DOHH2 (cell line): ENCODE measurements around the gene HYAL2.

Experiments used
- H3F3A ChIP-seq: fragments of 200-600 bp; sonication (generic), shearing (Covaris generic); 2 replicates; pipeline ENCODE4 v1.6.0; 2016; ENCODE audit warnings: antibody characterized with exemption, mild to moderate bottlenecking; ENCODE audit not compliant: control insufficient read depth, insufficient read depth
- H3K27ac ChIP-seq: fragments of 200-600 bp; sonication (generic); 2 replicates; pipeline ENCODE4 v1.5.1; 2014; ENCODE audit warnings: low read depth, mild to moderate bottlenecking, low read length, moderate library complexity
- H3K27me3 ChIP-seq: fragments of 200-600 bp; sonication (generic); 2 replicates; pipeline ENCODE4 v1.6.1; 2014; ENCODE audit warnings: mild to moderate bottlenecking, low read length, mixed read lengths; ENCODE audit not compliant: control insufficient read depth
- H3K36me3 ChIP-seq: fragments of 200-600 bp; sonication (generic); 2 replicates; pipeline ENCODE4 v1.6.1; 2014; ENCODE audit warnings: mild to moderate bottlenecking, low read length, moderate library complexity, mixed read lengths; ENCODE audit not compliant: control insufficient read depth
- H3K4me1 ChIP-seq: fragments of 200-600 bp; sonication (generic); 2 replicates; pipeline ENCODE4 v1.6.1; 2014; ENCODE audit warnings: mild to moderate bottlenecking, low read length, mixed read lengths; ENCODE audit not compliant: control insufficient read depth
- H3K4me2 ChIP-seq: fragments of 200-600 bp; sonication (generic); 2 replicates; pipeline ENCODE4 v1.6.0; 2014; ENCODE audit warnings: mild to moderate bottlenecking, low read length, moderate library complexity
- H3K4me3 ChIP-seq: fragments of 200-600 bp; sonication (generic); 2 replicates; pipeline ENCODE4 v1.5.1; 2014; ENCODE audit warnings: mild to moderate bottlenecking, low read length, mixed read lengths
- H3K79me2 ChIP-seq: fragments of 200-600 bp; sonication (generic); 2 replicates; pipeline ENCODE4 v1.6.1; 2014; ENCODE audit warnings: mild to moderate bottlenecking, low read length, mixed read lengths; ENCODE audit not compliant: control insufficient read depth
- H3K9me2 ChIP-seq: fragments of 200-600 bp; sonication (generic); replicated peaks from 2 replicates; pipeline ENCODE4 v1.6.1; 2014; ENCODE audit warnings: mild to moderate bottlenecking, low read length, mixed read lengths; ENCODE audit not compliant: control insufficient read depth
- H3K9me3 ChIP-seq: fragments of 200-600 bp; sonication (generic); 2 replicates; pipeline ENCODE4 v1.6.1; 2014; ENCODE audit warnings: antibody characterized with exemption, low read length, mixed read lengths; ENCODE audit not compliant: control insufficient read depth, insufficient read depth
- H4K20me1 ChIP-seq: fragments of 200-600 bp; sonication (generic); 2 replicates; pipeline ENCODE4 v1.6.0; 2014; ENCODE audit warnings: low read depth, mild to moderate bottlenecking, antibody characterized with exemption, low read length, moderate library complexity; ENCODE audit not compliant: control insufficient read depth, insufficient read depth
- CTCF ChIP-seq: fragments of 200-600 bp; sonication (generic); IDR thresholded peaks from one replicate; pipeline ENCODE4 v1.5.1; 2014; ENCODE audit warnings: antibody characterized with exemption, mild to moderate bottlenecking, low read depth, low read length; ENCODE audit not compliant: poor library complexity, severe bottlenecking
- EZH2phosphoT487 ChIP-seq: fragments of 200-600 bp; sonication (generic); IDR thresholded peaks from 2 replicates; pipeline ENCODE4 v1.6.1; 2017; ENCODE audit warnings: borderline replicate concordance, mild to moderate bottlenecking, antibody characterized with exemption, low read length, moderate library complexity, mixed read lengths

Gene HYAL2

GRCh38 chr3:50341996-50342650 lies 19.6 kb upstream of the HYAL2 start:
- Histone ChIP-seq H3K9me2 (no peaks in the 10 kb centered on the region), H3K4me2 (peak overlapping the region; percentile 98), H3K36me3 (peaks cover 18% of the 10 kb centered on the region), H4K20me1 (no peaks in the 10 kb centered on the region), H3F3A (peaks cover 14% of the 10 kb centered on the region), H3K4me3 (no peak overlapping the region; the same call in 1 of the 2 replicates), H3K79me2 (peaks cover 33% of the 10 kb centered on the region), H3K4me1 (peaks cover 50% of the 10 kb centered on the region), H3K27me3 (no peaks in the 10 kb centered on the region), H3K27ac (no peak overlapping the region), H3K9me3 (no peaks in the 10 kb centered on the region)
- TF ChIP-seq CTCF = no peak
- no peak for TF ChIP-seq EZH2phosphoT487

DNA sequence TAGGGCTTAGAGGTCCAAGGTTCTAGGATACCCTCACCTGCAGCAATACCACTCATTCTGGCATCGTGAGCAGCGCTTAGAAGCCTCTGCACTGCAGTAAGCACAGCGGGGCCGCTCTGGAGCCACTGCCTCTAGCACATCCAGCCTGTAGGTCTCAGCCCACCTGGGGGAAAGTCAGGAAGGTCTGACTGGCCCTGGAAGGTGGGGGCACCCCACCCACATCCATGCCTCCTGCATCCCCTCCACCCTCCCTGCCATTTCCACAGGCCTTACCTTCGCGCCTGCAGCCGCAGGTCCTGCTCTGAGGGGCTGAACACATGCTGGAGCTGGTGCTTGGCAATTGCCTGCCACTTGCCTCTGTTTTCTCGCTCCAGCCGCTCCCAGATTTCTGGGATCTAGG lies 19.0 kb upstream of the HYAL2 start:
- Histone ChIP-seq H3K9me3 (no peaks in the 10 kb centered on the region), H3K4me3 (peak overlapping the region; percentile 83), H3F3A (peaks cover 14% of the 10 kb centered on the region), H3K79me2 (peaks cover 39% of the 10 kb centered on the region), H3K4me1 (peaks cover 50% of the 10 kb centered on the region), H3K4me2 (peak overlapping the region; percentile 98), H3K36me3 (peaks cover 23% of the 10 kb centered on the region), H3K27me3 (no peaks in the 10 kb centered on the region), H3K9me2 (no peaks in the 10 kb centered on the region), H3K27ac (peak overlapping the region; percentile 90), H4K20me1 (0 out of 2 replicates have a peak, but pooled peaks cover 1% of the 10 kb centered on the region)
- TF ChIP-seq CTCF = no peak
- TF ChIP-seq EZH2phosphoT487 = no peak

- Histone ChIP-seq H3K4me1 (peaks cover 53% of the 10 kb centered on the region), H3K36me3 (peaks cover 32% of the 10 kb centered on the region), H3K4me3 (peak within 1 kb of the TSS; percentile 83), H3K27ac (peak within 1 kb of the TSS; percentile 90), H3K9me3 (no peaks in the 10 kb centered on the region), H3F3A (peaks cover 14% of the 10 kb centered on the region), H4K20me1 (0 out of 2 replicates have a peak, but pooled peaks cover 10% of the 10 kb centered on the region), H3K4me2 (peak within 1 kb of the TSS; percentile 98), H3K9me2 (no peaks in the 10 kb centered on the region), H3K27me3 (no peaks in the 10 kb centered on the region), H3K79me2 (peaks cover 47% of the 10 kb centered on the region)
- no peak for TF ChIP-seq EZH2phosphoT487
- no peak for TF ChIP-seq CTCF
These were observed 18.1 kb upstream of the HYAL2 start, which contains the start of gene RASSF1 for GRCh38 chr3:50340448-50341329. Gene RASSF1, minus strand, starts transcription at chr3:50340836. Its CDS starts 31 bp downstream, at chr3:50340805.
